ENCODE data around the gene MTMR1.

The MTMR1 gene

GRCh38 chrX:150698981-150699380 is 5.8 kb downstream of the MTMR1 start:
- no peak overlapping the region for H3K4me3 Mint-ChIP-seq

GRCh38 chrX:150700107-150700506 is 6.9 kb downstream of the MTMR1 start:
- Mint-ChIP-seq H3K36me3 (ENCODE audit: low read depth) (peaks cover 27% of the 10 kb centered on the region), H3K27ac (no peak overlapping the region)
- TF ChIP-seq, protein P1, sequence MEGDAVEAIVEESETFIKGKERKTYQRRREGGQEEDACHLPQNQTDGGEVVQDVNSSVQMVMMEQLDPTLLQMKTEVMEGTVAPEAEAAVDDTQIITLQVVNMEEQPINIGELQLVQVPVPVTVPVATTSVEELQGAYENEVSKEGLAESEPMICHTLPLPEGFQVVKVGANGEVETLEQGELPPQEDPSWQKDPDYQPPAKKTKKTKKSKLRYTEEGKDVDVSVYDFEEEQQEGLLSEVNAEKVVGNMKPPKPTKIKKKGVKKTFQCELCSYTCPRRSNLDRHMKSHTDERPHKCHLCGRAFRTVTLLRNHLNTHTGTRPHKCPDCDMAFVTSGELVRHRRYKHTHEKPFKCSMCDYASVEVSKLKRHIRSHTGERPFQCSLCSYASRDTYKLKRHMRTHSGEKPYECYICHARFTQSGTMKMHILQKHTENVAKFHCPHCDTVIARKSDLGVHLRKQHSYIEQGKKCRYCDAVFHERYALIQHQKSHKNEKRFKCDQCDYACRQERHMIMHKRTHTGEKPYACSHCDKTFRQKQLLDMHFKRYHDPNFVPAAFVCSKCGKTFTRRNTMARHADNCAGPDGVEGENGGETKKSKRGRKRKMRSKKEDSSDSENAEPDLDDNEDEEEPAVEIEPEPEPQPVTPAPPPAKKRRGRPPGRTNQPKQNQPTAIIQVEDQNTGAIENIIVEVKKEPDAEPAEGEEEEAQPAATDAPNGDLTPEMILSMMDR (IDR thresholded peaks at IDR 0.05) = no peak

More at GRCh38 chrX:150698981-150699380, 5.8 kb downstream of the MTMR1 start:
- H3K27me3 Mint-ChIP-seq (ENCODE audit: low read depth, poor library complexity) = no peaks in the 10 kb centered on the region
- peaks cover 17% of the 10 kb centered on the region for H3K36me3 Mint-ChIP-seq (ENCODE audit: low read depth)
- peaks cover 9% of the 10 kb centered on the region for H3K4me1 Mint-ChIP-seq
- DNase-seq = no peak
- no peak overlapping the region for H3K27ac Mint-ChIP-seq
- H3K9me3 Mint-ChIP-seq = peaks cover 24% of the 10 kb centered on the region
- TF ChIP-seq, protein P1 (IDR thresholded peaks at IDR 0.05) = no peak

DNA sequence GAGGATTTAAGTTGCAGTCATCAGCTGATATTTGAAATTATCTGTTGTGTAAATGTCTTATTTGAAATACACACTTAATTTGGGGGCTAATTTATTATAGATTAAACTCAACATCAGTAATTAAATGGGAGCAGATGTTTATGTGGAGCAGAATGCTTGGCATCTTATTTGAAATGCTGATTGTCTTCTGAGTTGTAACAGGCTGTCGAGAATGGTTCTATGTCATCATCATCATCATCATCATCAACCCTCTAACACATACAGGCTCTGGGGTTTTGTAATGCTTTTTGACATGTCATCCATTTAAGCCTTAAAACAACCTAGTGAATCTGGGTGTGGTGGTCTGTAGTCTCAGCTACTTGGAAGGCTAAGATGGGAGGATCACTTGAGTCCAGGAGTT is 8.2 kb downstream of the MTMR1 start:
- Mint-ChIP-seq H3K36me3 (ENCODE audit: low read depth) (peaks cover 34% of the 10 kb centered on the region), H3K4me1 (no peaks in the 10 kb centered on the region), H3K9me3 (peaks cover 15% of the 10 kb centered on the region), H3K4me3 (no peak overlapping the region), H3K27ac (no peak overlapping the region), H3K27me3 (ENCODE audit: low read depth, poor library complexity) (no peaks in the 10 kb centered on the region)
- DNase-seq = no peak
- TF ChIP-seq, protein P1 (IDR thresholded peaks at IDR 0.05) = no peak

More at GRCh38 chrX:150700107-150700506, 6.9 kb downstream of the MTMR1 start:
- Mint-ChIP-seq H3K9me3 (peaks cover 23% of the 10 kb centered on the region), H3K27me3 (ENCODE audit: low read depth, poor library complexity) (no peaks in the 10 kb centered on the region), H3K4me1 (peaks cover 5% of the 10 kb centered on the region), H3K4me3 (no peak overlapping the region)
- no peak for DNase-seq

GRCh38 chrX:150702966-150703694 is 9.9 kb downstream of the MTMR1 start:
- peaks cover 18% of the 10 kb centered on the region for H3K9me3 Mint-ChIP-seq
- H3K27me3 Mint-ChIP-seq (ENCODE audit: low read depth, poor library complexity) = no peaks in the 10 kb centered on the region
- H3K36me3 Mint-ChIP-seq (ENCODE audit: low read depth) = peaks cover 48% of the 10 kb centered on the region
- TF ChIP-seq, protein P1 (IDR thresholded peaks at IDR 0.05) = no peak
- H3K27ac Mint-ChIP-seq = no peak overlapping the region
- no peak for DNase-seq
- H3K4me1 Mint-ChIP-seq = no peaks in the 10 kb centered on the region
- no peak overlapping the region for H3K4me3 Mint-ChIP-seq

GRCh38 chrX:150703695-150703974 is 10.4 kb downstream of the MTMR1 start:
- DNase-seq = no peak
- TF ChIP-seq, protein P1 (IDR thresholded peaks at IDR 0.05) = no peak
- peaks cover 18% of the 10 kb centered on the region for H3K9me3 Mint-ChIP-seq
- no peak overlapping the region for H3K27ac Mint-ChIP-seq
- no peaks in the 10 kb centered on the region for H3K4me1 Mint-ChIP-seq
- H3K36me3 Mint-ChIP-seq (ENCODE audit: low read depth) = peaks cover 48% of the 10 kb centered on the region
- H3K4me3 Mint-ChIP-seq = no peak overlapping the region
- peaks cover 3% of the 10 kb centered on the region for H3K27me3 Mint-ChIP-seq (ENCODE audit: low read depth, poor library complexity)

DNA sequence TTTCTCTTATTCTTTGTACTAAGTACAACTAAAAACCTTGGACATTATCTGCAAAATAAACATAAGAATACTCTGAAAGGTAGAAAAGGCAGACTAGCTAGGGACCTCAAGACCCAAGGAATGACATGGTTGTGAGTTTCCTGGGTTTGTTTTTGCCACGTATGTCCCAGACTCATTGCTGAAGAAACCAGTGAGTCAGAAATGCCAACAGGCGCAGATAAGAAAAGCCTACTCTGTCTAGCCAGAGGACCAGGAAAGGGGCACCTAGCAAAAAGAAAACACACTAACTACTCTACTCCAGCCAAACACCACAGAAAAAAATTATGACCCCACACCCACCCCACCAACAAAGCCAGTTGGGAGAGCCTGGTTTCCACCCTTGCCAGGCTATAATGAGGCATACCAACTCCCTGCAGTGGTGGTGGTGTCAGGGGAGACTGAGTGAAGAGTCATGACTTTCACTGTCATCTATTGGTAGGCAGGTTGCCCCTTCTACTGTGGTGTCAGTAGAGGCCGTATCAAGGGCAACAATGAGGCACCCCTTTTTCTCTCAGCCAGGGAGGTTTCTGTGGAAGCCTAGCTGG is 10.9 kb downstream of the MTMR1 start:
- Mint-ChIP-seq H3K36me3 (ENCODE audit: low read depth) (peaks cover 49% of the 10 kb centered on the region), H3K27ac (no peak overlapping the region), H3K4me1 (no peaks in the 10 kb centered on the region), H3K4me3 (no peak overlapping the region), H3K9me3 (peaks cover 19% of the 10 kb centered on the region), H3K27me3 (ENCODE audit: low read depth, poor library complexity) (peaks cover 3% of the 10 kb centered on the region)
- no peak for DNase-seq
- TF ChIP-seq, protein P1 (IDR thresholded peaks at IDR 0.05) = no peak

Measured in nephron progenitor cell (in vitro differentiated cells).